HEK293T (cell line): ENCODE data around the gene ETV6.

Experiments used
- CTCF ChIA-PET: fragments of 350-600 bp; formaldehyde crosslinking; extraction: SDS; loops from one replicate; lab custom pipeline; 2021; ENCODE audit warnings: antibody characterized with exemption, inconsistent platforms; lab: Yijun Ruan, JAX
- POLR2A ChIA-PET: fragments of 350-600 bp; formaldehyde crosslinking; extraction: SDS; loops from one replicate; lab custom pipeline; 2020; ENCODE audit warnings: antibody characterized with exemption, inconsistent platforms; lab: Yijun Ruan, JAX
- DNase-seq: peaks from one replicate; pipeline ENCODE4 v3.0.0; 2012; ENCODE audit warnings: mixed read lengths; ENCODE audit errors: extremely low spot score
- ARNT ChIP-seq: fragments of 450-650 bp; IDR thresholded peaks from 2 replicates; pipeline ENCODE4 v1.6.1; 2017; ENCODE audit warnings: mild to moderate bottlenecking
- BHLHE40 ChIP-seq: fragments of 450-650 bp; IDR thresholded peaks from 2 replicates; pipeline ENCODE4 v1.6.1; 2016; ENCODE audit warnings: mild to moderate bottlenecking, moderate library complexity, borderline replicate concordance
- CTBP1 ChIP-seq: fragments of 450-650 bp; IDR thresholded peaks from 2 replicates; pipeline ENCODE4 v1.6.1; 2016; ENCODE audit warnings: borderline replicate concordance
- ELF4 ChIP-seq: fragments of 450-650 bp; IDR thresholded peaks from 2 replicates; pipeline ENCODE4 v1.6.1; 2017; ENCODE audit warnings: antibody characterized with exemption
- FOXA1 ChIP-seq: fragments of 450-650 bp; IDR thresholded peaks from 2 replicates; pipeline ENCODE4 v1.6.1; 2016; ENCODE audit warnings: mild to moderate bottlenecking
- FOXK2 ChIP-seq: fragments of 450-650 bp; IDR thresholded peaks from 2 replicates; pipeline ENCODE4 v1.6.1; 2016; ENCODE audit warnings: mild to moderate bottlenecking
- FOXM1 ChIP-seq: fragments of 450-650 bp; IDR thresholded peaks from 2 replicates; pipeline ENCODE4 v1.6.1; 2017; ENCODE audit warnings: mild to moderate bottlenecking, borderline replicate concordance
- HDGF ChIP-seq: fragments of 450-650 bp; IDR thresholded peaks from 2 replicates; pipeline ENCODE4 v1.6.1; 2017; ENCODE audit warnings: antibody characterized with exemption, borderline replicate concordance
- L3MBTL2 ChIP-seq: fragments of 450-650 bp; conservative IDR thresholded peaks from 2 replicates; pipeline ENCODE4 v1.6.1; 2016; ENCODE audit warnings: mild to moderate bottlenecking
- LEF1 ChIP-seq: fragments of 450-650 bp; IDR thresholded peaks from 2 replicates; pipeline ENCODE4 v1.6.1; 2017; ENCODE audit warnings: mild to moderate bottlenecking, borderline replicate concordance
- NFRKB ChIP-seq: fragments of 450-650 bp; IDR thresholded peaks from 2 replicates; pipeline ENCODE4 v1.6.1; 2016; ENCODE audit warnings: mild to moderate bottlenecking, moderate library complexity
- SP1 ChIP-seq: fragments of 450-650 bp; IDR thresholded peaks from 2 replicates; pipeline ENCODE4 v1.6.1; 2017
- SUZ12 ChIP-seq: fragments of 450-650 bp; IDR thresholded peaks from 2 replicates; pipeline ENCODE4 v1.6.1; 2016; ENCODE audit warnings: mild to moderate bottlenecking
- TARDBP ChIP-seq: fragments of 450-650 bp; IDR thresholded peaks from 2 replicates; pipeline ENCODE4 v1.6.1; 2016
- ZNF384 ChIP-seq: fragments of 450-650 bp; IDR thresholded peaks from 2 replicates; pipeline ENCODE4 v1.6.1; 2016
- TF ChIP-seq, protein P1 (sequence below): fragments of 450-650 bp; IDR thresholded peaks from 2 replicates; pipeline ENCODE4 v1.6.1; 2016

The ETV6 gene

DNA sequence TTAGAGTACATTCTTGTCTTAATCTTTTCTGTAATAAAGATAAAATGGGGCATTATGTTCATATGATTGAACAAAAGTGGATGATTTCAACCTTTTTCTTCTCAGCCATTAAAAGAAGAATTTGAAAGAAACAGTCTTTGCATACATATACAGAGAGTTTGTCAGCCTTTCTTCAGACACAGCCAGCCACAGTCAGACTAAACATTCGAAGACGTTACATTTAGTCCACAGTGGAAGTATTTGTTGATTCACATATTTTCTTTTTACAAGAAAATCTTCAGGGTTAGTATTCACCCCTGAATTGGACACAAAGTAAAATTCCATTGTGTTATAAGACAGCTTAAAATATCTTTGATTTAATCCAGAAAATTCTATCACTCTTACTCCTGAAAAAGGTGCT, 36.2 kb downstream of the ETV6 start:
- TF ChIP-seq FOXA1 (no peak), TARDBP (no peak), ZNF384 (no peak), LEF1 (no peak), HDGF (no peak)
- TF ChIP-seq, protein P1, sequence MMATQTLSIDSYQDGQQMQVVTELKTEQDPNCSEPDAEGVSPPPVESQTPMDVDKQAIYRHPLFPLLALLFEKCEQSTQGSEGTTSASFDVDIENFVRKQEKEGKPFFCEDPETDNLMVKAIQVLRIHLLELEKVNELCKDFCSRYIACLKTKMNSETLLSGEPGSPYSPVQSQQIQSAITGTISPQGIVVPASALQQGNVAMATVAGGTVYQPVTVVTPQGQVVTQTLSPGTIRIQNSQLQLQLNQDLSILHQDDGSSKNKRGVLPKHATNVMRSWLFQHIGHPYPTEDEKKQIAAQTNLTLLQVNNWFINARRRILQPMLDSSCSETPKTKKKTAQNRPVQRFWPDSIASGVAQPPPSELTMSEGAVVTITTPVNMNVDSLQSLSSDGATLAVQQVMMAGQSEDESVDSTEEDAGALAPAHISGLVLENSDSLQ, result no peak
- ChIA-PET POLR2A (no interaction called here), CTCF (no interaction called here)
- no peak for DNase-seq

DNA sequence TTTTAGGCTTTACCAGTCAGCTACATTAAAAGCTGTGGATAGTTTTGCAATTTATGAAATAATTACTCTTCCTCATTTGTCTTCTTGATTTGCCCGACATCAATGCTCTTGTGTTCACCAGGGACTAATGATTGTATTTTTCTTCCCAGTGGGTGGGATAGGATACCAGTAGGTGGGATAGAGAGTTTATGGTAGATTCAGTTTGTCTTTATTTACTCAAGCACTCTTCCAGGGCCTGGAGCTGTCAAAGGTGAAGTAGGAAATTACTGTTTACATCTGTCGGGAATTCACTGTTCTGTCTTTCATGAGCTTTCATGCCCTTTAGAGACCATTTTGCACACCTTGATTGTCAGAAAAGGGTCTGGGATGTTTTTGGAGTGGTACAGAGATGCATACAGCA, 36.6 kb downstream of the ETV6 start:
- no peak for TF ChIP-seq FOXM1
- TF ChIP-seq FOXK2, result no peak
- no peak for TF ChIP-seq LEF1
- TF ChIP-seq TARDBP, result no peak
- TF ChIP-seq ELF4, result no peak
- no peak for TF ChIP-seq L3MBTL2
- ChIA-PET POLR2A (no interaction called here), CTCF (no interaction called here)
- DNase-seq, result no peak

DNA sequence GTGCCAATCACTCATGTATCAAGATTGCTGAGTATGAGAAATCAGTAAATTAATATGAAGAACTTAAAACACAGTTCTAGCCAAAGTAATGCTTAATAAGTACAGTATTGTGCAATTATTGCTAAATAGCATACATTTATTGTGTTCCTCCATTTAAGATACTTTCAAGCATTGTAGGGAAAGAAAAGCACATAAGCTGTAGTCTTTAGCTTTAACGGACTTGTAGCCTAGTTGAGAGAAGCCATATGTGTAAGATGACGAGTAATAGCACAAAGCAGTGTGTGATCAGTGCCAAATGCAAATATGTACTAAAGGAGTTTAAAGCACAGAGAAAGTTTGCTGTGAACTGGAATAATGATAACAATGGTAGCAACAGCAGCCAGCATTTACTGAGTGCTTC, 38.1 kb downstream of the ETV6 start:
- DNase-seq, result no peak
- TF ChIP-seq TARDBP (no peak), NFRKB (no peak), ELF4 (no peak), SP1 (no peak), ZNF384 (no peak), LEF1 (no peak)
- ChIA-PET CTCF (no interaction called here), POLR2A (no interaction called here)

DNA sequence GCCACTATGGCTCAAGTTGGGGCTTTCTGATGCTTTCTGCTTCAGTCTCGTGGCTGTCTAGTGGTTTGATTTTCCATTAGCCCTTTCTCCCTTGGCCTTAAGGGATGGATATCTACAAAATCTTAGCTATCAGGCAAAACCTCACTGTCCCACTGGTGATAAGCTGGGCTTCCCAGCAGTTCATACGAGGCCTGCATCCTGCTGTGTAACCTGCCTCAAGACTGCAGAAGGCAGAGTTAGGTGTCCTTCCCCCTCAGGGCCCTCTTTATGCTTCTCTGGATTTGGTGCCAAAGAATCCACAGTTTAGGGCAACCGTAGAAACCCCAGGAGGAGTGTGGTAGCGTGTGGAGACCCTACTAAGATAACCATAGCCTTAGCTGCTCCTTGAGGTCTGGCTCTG, 38.9 kb downstream of the ETV6 start:
- no peak for DNase-seq
- POLR2A ChIA-PET, result no interaction called here
- TF ChIP-seq TARDBP, result no peak
- TF ChIP-seq SP1, result no peak
- TF ChIP-seq HDGF, result no peak
- CTCF ChIA-PET, result no interaction called here

DNA sequence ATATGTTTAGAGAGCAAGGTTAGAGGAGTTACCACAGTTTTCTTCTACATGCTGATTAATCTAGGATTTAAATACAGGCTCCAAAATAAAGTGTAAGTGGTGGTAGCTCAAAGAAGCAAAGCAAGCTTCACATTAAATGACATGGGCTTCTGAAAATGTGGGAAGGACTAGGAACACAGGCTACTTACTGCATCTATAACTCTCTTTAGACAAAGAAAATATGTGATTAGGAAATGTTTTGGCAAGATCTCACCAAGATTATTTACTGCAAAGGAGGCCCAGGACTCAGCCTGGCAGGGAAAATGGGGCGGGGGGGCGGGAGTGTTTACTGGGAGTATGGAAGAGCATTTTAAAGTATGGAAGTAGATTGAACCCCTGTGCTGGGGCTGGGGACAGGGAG, 39.4 kb downstream of the ETV6 start:
- TF ChIP-seq FOXA1 (no peak), BHLHE40 (no peak), NFRKB (no peak), CTBP1 (no peak), ELF4 (no peak), ARNT (no peak), HDGF (no peak), SUZ12 (no peak), SP1 (no peak), FOXM1 (no peak), TARDBP (no peak), L3MBTL2 (no peak), LEF1 (no peak), FOXK2 (no peak), ZNF384 (no peak)
- TF ChIP-seq, protein P1, result no peak
- ChIA-PET POLR2A (interaction anchor here (0.9 kb wide), 1 partner anchor 40 kb away, joined by 4 read pairs; the partner anchor contains the start of gene ETV6), CTCF (no interaction called here)
- no peak for DNase-seq

DNA sequence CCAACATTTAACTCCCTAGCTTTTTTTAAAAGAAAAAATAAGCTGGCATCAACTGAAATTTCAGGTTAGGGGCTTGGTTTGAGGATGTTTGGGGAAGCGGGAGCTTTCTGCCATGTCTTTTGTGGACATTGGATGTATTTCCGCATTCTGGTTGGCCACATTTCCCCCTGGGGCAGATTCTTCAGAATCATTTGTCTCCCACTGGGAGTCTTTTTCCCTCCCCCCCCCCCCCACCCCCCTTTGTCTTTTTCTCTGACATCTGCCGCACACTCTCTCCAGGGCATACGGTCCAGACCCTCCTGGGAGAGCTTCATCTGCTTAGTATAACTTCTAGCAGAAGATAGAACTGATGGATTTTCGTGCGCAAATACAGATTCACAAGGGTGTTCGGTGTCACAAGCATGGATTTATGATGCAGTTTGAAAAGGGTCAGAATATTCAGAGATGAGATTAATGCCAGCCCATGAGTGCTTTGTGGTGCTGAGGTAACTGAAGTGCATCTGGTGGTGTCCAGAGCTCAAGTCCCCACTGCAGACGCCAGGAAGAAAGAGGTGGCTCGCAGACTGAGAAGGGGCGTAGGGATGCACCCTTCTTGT, 40.2 kb downstream of the ETV6 start:
- ChIA-PET POLR2A (interaction anchor here (0.9 kb wide), 1 partner anchor 40 kb away, joined by 4 read pairs; the partner anchor contains the start of gene ETV6), CTCF (no interaction called here)
- no peak for DNase-seq
- no peak for TF ChIP-seq FOXA1
- no peak for TF ChIP-seq SP1
- TF ChIP-seq, protein P1, result no peak
- TF ChIP-seq SUZ12, result no peak
- no peak for TF ChIP-seq L3MBTL2
- TF ChIP-seq TARDBP, result no peak

DNA sequence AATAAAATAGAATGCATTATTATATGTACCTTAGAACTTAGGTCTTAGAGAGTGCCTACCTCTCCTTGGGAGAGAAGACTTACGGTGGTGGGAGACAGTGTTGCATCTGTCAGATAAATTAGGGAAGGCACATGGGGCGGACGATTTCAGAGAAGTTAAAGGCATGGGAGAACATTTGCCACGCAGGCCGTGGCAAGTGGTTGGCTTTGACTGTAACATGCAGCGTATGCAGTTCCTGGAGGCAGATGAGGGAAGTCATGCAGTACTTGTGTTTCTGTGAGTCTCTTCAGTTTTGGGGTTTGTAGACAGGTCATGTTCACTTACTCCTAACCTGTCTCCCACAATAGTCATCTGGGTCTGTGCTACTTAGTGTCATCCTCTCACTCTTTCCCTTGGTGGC, 43.6 kb downstream of the ETV6 start:
- DNase-seq, result no peak
- CTCF ChIA-PET, result no interaction called here
- TF ChIP-seq L3MBTL2 (no peak), FOXA1 (no peak), ELF4 (no peak), NFRKB (no peak), HDGF (no peak), SP1 (no peak), TARDBP (no peak), ARNT (no peak)
- POLR2A ChIA-PET, result no interaction called here
